Brain microvascular endothelial cell (primary cell): ENCODE data around the gene RAPGEF2.
"Not testable (repeated sequence)": the region's sequence is repeated elsewhere in the genome, so short reads cannot be mapped to it uniquely, and the experiment has no call there.

Source experiments
- DNase-seq: peaks from one replicate; pipeline ENCODE4 v3.0.0-alpha.2; 2020
- H3K27ac ChIP-seq: fragments of 250-450 bp; sonication (Bioruptor Pico); 2 replicates; pipeline ENCODE4 v1.5.1; 2020; ENCODE audit warnings: mild to moderate bottlenecking, moderate library complexity
- H3K27me3 ChIP-seq: fragments of 250-450 bp; sonication (Bioruptor Pico); replicated peaks from 2 replicates; pipeline ENCODE4 v1.5.1; 2020; ENCODE audit warnings: mild to moderate bottlenecking
- H3K36me3 ChIP-seq: fragments of 250-450 bp; sonication (Bioruptor Pico); replicated peaks from 2 replicates; pipeline ENCODE4 v1.5.1; 2020; ENCODE audit warnings: mild to moderate bottlenecking
- H3K4me3 ChIP-seq: 2 replicates; pipeline ENCODE4 v1.5.1; 2011; ENCODE audit warnings: low read depth, mild to moderate bottlenecking, control low read depth, low read length, moderate library complexity
- CTCF ChIP-seq: IDR thresholded peaks from 2 replicates; pipeline ENCODE4 v1.5.1; 2011; ENCODE audit warnings: low read depth, mild to moderate bottlenecking, moderate library complexity, low read length, control low read depth, inconsistent platforms; ENCODE audit errors: missing control alignments
- in situ Hi-C: cut with HindIII; loops from 2 replicates; pipeline ENCODE4 v1.10.0; 2017; ENCODE audit warnings: low sequenced_read_pairs, low pct_ligation_motif_present

The RAPGEF2 gene, protein sequence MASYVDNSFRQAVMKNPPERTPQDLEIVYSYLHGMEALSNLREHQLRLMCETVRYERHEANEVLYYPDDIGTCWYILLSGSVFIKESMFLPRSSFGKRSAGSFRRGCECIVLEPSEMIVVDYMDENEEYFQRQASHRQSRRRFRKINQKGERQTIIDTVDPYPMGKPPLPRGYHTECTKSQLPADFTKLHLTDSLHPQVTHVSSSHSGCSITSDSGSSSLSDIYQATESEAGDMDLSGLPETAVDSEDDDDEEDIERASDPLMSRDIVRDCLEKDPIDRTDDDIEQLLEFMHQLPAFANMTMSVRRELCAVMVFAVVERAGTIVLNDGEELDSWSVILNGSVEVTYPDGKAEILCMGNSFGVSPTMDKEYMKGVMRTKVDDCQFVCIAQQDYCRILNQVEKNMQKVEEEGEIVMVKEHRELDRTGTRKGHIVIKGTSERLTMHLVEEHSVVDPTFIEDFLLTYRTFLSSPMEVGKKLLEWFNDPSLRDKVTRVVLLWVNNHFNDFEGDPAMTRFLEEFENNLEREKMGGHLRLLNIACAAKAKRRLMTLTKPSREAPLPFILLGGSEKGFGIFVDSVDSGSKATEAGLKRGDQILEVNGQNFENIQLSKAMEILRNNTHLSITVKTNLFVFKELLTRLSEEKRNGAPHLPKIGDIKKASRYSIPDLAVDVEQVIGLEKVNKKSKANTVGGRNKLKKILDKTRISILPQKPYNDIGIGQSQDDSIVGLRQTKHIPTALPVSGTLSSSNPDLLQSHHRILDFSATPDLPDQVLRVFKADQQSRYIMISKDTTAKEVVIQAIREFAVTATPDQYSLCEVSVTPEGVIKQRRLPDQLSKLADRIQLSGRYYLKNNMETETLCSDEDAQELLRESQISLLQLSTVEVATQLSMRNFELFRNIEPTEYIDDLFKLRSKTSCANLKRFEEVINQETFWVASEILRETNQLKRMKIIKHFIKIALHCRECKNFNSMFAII (N-terminal part only)

GRCh38 chr4:159102622-159103383 lies at the start of gene RAPGEF2:
Gene RAPGEF2, plus strand, starts transcription at chr4:159103079. Its CDS starts 1,084 bp downstream, at chr4:159104163.
- TF ChIP-seq CTCF = no peak
- no peaks in the 10 kb centered on the region for H3K27me3 ChIP-seq
- peak; percentile 85 for DNase-seq
- peak within 1 kb of the TSS; percentile 88 for H3K4me3 ChIP-seq
- H3K36me3 ChIP-seq = no peaks in the 10 kb centered on the region
- H3K27ac ChIP-seq = peak within 1 kb of the TSS; percentile 81
- in situ Hi-C loops = no loop called here

- H3K36me3 ChIP-seq = no peaks in the 10 kb centered on the region
- no peak for TF ChIP-seq CTCF
- in situ Hi-C loops = no loop called here
Measured at GRCh38 chr4:159055833-159056232, 47.0 kb upstream of the RAPGEF2 start.

DNA sequence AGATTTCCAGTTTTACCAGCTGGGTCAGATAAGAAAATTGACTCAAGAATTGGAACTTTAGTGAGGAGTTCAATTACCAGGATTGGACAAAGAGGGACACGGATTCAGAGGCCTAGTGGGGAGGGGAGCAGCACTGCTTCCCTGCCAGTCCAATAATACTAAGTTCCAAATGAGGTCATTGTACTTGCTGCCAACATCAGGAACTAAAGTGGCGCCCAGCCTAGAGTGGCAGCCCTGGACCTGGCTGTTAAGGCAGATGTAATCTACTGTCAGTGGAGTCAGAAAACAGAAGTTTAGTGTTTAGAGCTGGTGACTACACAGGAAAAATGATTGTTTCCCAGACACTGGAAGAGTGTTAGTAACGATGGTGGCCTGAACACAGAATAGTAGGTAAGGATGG lies 42.7 kb upstream of the RAPGEF2 start:
- no peak overlapping the region for H3K27ac ChIP-seq
- no peak for DNase-seq
- no peak for TF ChIP-seq CTCF
- in situ Hi-C loops = no loop called here
- H3K36me3 ChIP-seq = no peaks in the 10 kb centered on the region
- H3K4me3 ChIP-seq = no peak overlapping the region
- H3K27me3 ChIP-seq = no peaks in the 10 kb centered on the region

More at GRCh38 chr4:159055833-159056232, 47.0 kb upstream of the RAPGEF2 start:
- Histone ChIP-seq H3K27me3 (no peaks in the 10 kb centered on the region), H3K4me3 (no peak overlapping the region), H3K27ac (no peak overlapping the region)
- DNase-seq = no peak

- DNase-seq = no peak
- in situ Hi-C loops = no loop called here
- no peaks in the 10 kb centered on the region for H3K36me3 ChIP-seq
- no peak overlapping the region for H3K27ac ChIP-seq
- no peak overlapping the region for H3K4me3 ChIP-seq
- TF ChIP-seq CTCF = no peak
- no peaks in the 10 kb centered on the region for H3K27me3 ChIP-seq
Measured at GRCh38 chr4:159062381-159062780, 40.5 kb upstream of the RAPGEF2 start.

DNA sequence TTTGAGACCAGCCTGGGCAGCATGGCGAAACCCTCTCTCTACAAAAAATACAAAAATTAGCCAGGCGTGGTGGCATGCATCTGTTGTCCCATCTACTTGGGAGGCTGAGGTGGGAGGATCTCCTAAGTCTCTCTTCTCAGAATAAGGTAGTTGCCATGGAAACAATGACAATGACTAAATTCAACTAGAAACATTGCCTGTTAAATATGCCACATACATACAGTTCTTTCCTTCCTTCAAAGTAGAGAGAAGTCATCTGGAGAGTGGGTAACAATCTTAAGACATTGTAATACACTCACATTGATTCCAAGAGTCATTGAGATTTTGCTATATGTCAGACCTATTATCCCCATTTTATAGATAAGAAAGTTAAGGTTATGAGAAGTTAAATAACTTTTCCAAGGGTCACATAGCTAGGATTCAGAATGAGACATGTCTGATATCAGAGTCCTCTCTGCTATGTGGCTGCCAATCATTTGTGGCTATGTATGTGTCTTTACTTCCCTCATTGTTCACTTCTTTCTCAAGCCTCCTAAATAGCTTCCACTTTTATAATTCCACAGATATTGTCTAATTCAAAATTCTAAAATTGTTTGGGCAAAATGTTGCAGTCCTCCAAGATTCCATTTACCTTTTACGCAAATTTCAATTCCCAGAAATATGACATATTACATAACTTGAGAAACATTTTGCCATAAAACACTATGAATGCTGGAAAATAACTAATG lies 37.2 kb upstream of the RAPGEF2 start:
- no peak overlapping the region for H3K27ac ChIP-seq
- TF ChIP-seq CTCF = no peak
- H3K36me3 ChIP-seq = no peaks in the 10 kb centered on the region
- DNase-seq = no peak
- in situ Hi-C loops = no loop called here
- H3K4me3 ChIP-seq = no peak overlapping the region
- H3K27me3 ChIP-seq = no peaks in the 10 kb centered on the region

- in situ Hi-C loops, H3K27ac ChIP-seq, H3K36me3 ChIP-seq, H3K4me3 ChIP-seq, DNase-seq, H3K27me3 ChIP-seq: not testable (repeated sequence)
Measured at GRCh38 chr4:159068139-159068538, 34.7 kb upstream of the RAPGEF2 start.
